ENCODE measurements around the gene PCSK5. TPM values are rescaled to one million over a fixed set of nuclear protein-coding genes. Genes with fewer than 3 reads are reported as not detected.
A peak's percentile ranks its signal among the peaks of the same experiment; 100 is the strongest.

PCSK5 gene
- polyA plus RNA-seq, 1 donor (not counting 4 experiments of a cell fraction or from before 2014, with no cell fraction given) = 1.9 TPM

GRCh38 chr9:76302543-76302942 lies 412.1 kb downstream of the PCSK5 start:
- no peaks in the 10 kb centered on the region for H3K4me1 ChIP-seq (ENCODE audit: control insufficient read depth, extremely low read depth, insufficient read depth, low read length)
- H4K20me1 ChIP-seq (ENCODE audit: control insufficient read depth, extremely low read depth, insufficient read depth, low read length) = no peaks in the 10 kb centered on the region
- H3K36me3 ChIP-seq (ENCODE audit: control insufficient read depth in 2 of 2, extremely low read depth in 1 of 2, insufficient read depth in 2 of 2, low read length in 2 of 2) = no peaks in the 10 kb centered on the region
- no peak overlapping the region for H2AFZ ChIP-seq (ENCODE audit: control insufficient read depth, low read length)
- no peak for TF ChIP-seq EZH2 (IDR thresholded peaks at IDR 0.05; ENCODE audit: low read length)
- TF ChIP-seq, protein P1, sequence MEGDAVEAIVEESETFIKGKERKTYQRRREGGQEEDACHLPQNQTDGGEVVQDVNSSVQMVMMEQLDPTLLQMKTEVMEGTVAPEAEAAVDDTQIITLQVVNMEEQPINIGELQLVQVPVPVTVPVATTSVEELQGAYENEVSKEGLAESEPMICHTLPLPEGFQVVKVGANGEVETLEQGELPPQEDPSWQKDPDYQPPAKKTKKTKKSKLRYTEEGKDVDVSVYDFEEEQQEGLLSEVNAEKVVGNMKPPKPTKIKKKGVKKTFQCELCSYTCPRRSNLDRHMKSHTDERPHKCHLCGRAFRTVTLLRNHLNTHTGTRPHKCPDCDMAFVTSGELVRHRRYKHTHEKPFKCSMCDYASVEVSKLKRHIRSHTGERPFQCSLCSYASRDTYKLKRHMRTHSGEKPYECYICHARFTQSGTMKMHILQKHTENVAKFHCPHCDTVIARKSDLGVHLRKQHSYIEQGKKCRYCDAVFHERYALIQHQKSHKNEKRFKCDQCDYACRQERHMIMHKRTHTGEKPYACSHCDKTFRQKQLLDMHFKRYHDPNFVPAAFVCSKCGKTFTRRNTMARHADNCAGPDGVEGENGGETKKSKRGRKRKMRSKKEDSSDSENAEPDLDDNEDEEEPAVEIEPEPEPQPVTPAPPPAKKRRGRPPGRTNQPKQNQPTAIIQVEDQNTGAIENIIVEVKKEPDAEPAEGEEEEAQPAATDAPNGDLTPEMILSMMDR (optimal IDR thresholded peaks at IDR 0.05 in 1 of 3, IDR thresholded peaks at IDR 0.05 in 1 of 3, conservative IDR thresholded peaks at IDR 0.05 in 1 of 3; ENCODE audit: extremely low read depth in 1 of 3, insufficient read depth in 2 of 3, low read length in 3 of 3) = no peak
- no peak overlapping the region for H3K4me2 ChIP-seq (ENCODE audit: control insufficient read depth, extremely low read depth, insufficient read depth, low read depth, low read length)
- no peaks in the 10 kb centered on the region for H3K9me3 ChIP-seq (ENCODE audit: control insufficient read depth, low read depth, low read length)
- no peak overlapping the region for H3K27ac ChIP-seq (ENCODE audit: control insufficient read depth, insufficient read depth, low read length)
- H3K27me3 ChIP-seq (ENCODE audit: control insufficient read depth, extremely low read depth, insufficient read depth, low read length) = no peaks in the 10 kb centered on the region
- H3K9me1 ChIP-seq (ENCODE audit: control insufficient read depth, extremely low read depth, insufficient read depth, low read length) = no peaks in the 10 kb centered on the region
- H3K79me2 ChIP-seq (ENCODE audit: control insufficient read depth, insufficient read depth, low read length) = no peaks in the 10 kb centered on the region
- dilution Hi-C loops (cut with MboI; ENCODE audit: extremely low pct_ligation_motif_present, low sequenced_read_pairs) = no loop called here
- H3K9ac ChIP-seq (ENCODE audit: control insufficient read depth, extremely low read depth, insufficient read depth, low read length) = no peak overlapping the region
- FAIRE-seq (no peak), DNase-seq (ENCODE audit: low read depth, low spot score) (no peak)
- no peak overlapping the region for H3K4me3 ChIP-seq (ENCODE audit: control insufficient read depth in 2 of 3, extremely low read depth in 1 of 3, insufficient read depth in 2 of 3, low read depth in 1 of 3, low read length in 3 of 3)

- dilution Hi-C loops (cut with MboI; ENCODE audit: extremely low pct_ligation_motif_present, low sequenced_read_pairs) = no loop called here
- Histone ChIP-seq H3K9me3 (ENCODE audit: control insufficient read depth, low read depth, low read length) (no peaks in the 10 kb centered on the region), H3K9me1 (ENCODE audit: control insufficient read depth, extremely low read depth, insufficient read depth, low read length) (no peaks in the 10 kb centered on the region)
These were observed 412.6 kb downstream of the PCSK5 start for GRCh38 chr9:76302947-76303550.

More at GRCh38 chr9:76302947-76303550, 412.6 kb downstream of the PCSK5 start:
- H3K36me3 ChIP-seq (ENCODE audit: control insufficient read depth in 2 of 2, extremely low read depth in 1 of 2, insufficient read depth in 2 of 2, low read length in 2 of 2) = no peaks in the 10 kb centered on the region
- no peak overlapping the region for H3K9ac ChIP-seq (ENCODE audit: control insufficient read depth, extremely low read depth, insufficient read depth, low read length)
- FAIRE-seq (no peak), DNase-seq (ENCODE audit: low read depth, low spot score) (peak; percentile 17)
- H2AFZ ChIP-seq (ENCODE audit: control insufficient read depth, low read length) = no peak overlapping the region
- H3K4me1 ChIP-seq (ENCODE audit: control insufficient read depth, extremely low read depth, insufficient read depth, low read length) = no peaks in the 10 kb centered on the region
- no peaks in the 10 kb centered on the region for H3K27me3 ChIP-seq (ENCODE audit: control insufficient read depth, extremely low read depth, insufficient read depth, low read length)
- no peak overlapping the region for H3K4me2 ChIP-seq (ENCODE audit: control insufficient read depth, extremely low read depth, insufficient read depth, low read depth, low read length)
- no peak for TF ChIP-seq EZH2 (IDR thresholded peaks at IDR 0.05; ENCODE audit: low read length)
- TF ChIP-seq, protein P1 (optimal IDR thresholded peaks at IDR 0.05 in 1 of 3, IDR thresholded peaks at IDR 0.05 in 1 of 3, conservative IDR thresholded peaks at IDR 0.05 in 1 of 3; ENCODE audit: extremely low read depth in 1 of 3, insufficient read depth in 2 of 3, low read length in 3 of 3) = peak in 2 of 3 experiments; percentile 31 to 39
- no peak overlapping the region for H3K27ac ChIP-seq (ENCODE audit: control insufficient read depth, insufficient read depth, low read length)
- H3K79me2 ChIP-seq (ENCODE audit: control insufficient read depth, insufficient read depth, low read length) = no peaks in the 10 kb centered on the region
- no peaks in the 10 kb centered on the region for H4K20me1 ChIP-seq (ENCODE audit: control insufficient read depth, extremely low read depth, insufficient read depth, low read length)
- no peak overlapping the region for H3K4me3 ChIP-seq (ENCODE audit: control insufficient read depth in 2 of 3, extremely low read depth in 1 of 3, insufficient read depth in 2 of 3, low read depth in 1 of 3, low read length in 3 of 3)
